ENCODE data around the gene CASP1.
A peak's percentile ranks its signal among the peaks of the same experiment; 100 is the strongest.

Gene CASP1

GRCh38 chr11:104979839-104980238 is 55.1 kb downstream of the CASP1 start:
- peak; percentile 84 for DNase-seq

Measured in NCI-H510A treated with DMSO at 0.1 percent for 48 hours (cell line).